Colon (tissue), 2 donors: Measurements from ENCODE around the gene PDE6G.

Source experiments
- FAIRE-seq: peaks from 2 replicates; lab custom pipeline; 2012; peaks lifted over from hg19 to GRCh38; lab: Jason Lieb, UNC
- donor health status: control.
- donor health status: control.

The PDE6G gene

GRCh38 chr17:81662002-81662401 lies 5.7 kb upstream of the PDE6G start:
- no peak for FAIRE-seq

GRCh38 chr17:81660441-81660840 lies 4.1 kb upstream of the PDE6G start:
- FAIRE-seq, result no peak

- no peak for FAIRE-seq
These were observed 2.7 kb upstream of the PDE6G start for GRCh38 chr17:81659038-81659437.

- FAIRE-seq, result no peak
These were observed 493 bp upstream of the PDE6G start for GRCh38 chr17:81656835-81657234.

- no peak for FAIRE-seq
These were observed 794 bp downstream of the PDE6G start for GRCh38 chr17:81655378-81656117.

- no peak for FAIRE-seq
These were observed 3.2 kb downstream of the PDE6G start for GRCh38 chr17:81652906-81653771.

- FAIRE-seq, result no peak
These were observed 4.7 kb downstream of the PDE6G start for GRCh38 chr17:81651692-81652091.

GRCh38 chr17:81650951-81651350 lies 5.4 kb downstream of the PDE6G start:
- FAIRE-seq, result no peak

GRCh38 chr17:81648707-81649085 lies 7.6 kb downstream of the PDE6G start:
- FAIRE-seq, result no peak

- FAIRE-seq, result no peak
These were observed 8.2 kb downstream of the PDE6G start for GRCh38 chr17:81648013-81648706.

GRCh38 chr17:81647640-81648012 lies 8.7 kb downstream of the PDE6G start:
- no peak for FAIRE-seq

- no peak for FAIRE-seq
These were observed 9.3 kb downstream of the PDE6G start for GRCh38 chr17:81646869-81647600.

- FAIRE-seq, result no peak
These were observed 11.1 kb downstream of the PDE6G start for GRCh38 chr17:81644976-81645952.

GRCh38 chr17:81644496-81644895 lies 11.8 kb downstream of the PDE6G start:
- no peak for FAIRE-seq

- FAIRE-seq, result no peak
These were observed 14.4 kb downstream of the PDE6G start for GRCh38 chr17:81641825-81642489.

- FAIRE-seq, result no peak
These were observed 16.3 kb downstream of the PDE6G start for GRCh38 chr17:81640011-81640410.

- FAIRE-seq, result no peak
These were observed 17.7 kb downstream of the PDE6G start for GRCh38 chr17:81638683-81639082.

- FAIRE-seq, result no peak
These were observed 19.6 kb downstream of the PDE6G start, which contains the start of the genes NPLOC4 and TSPAN10 for GRCh38 chr17:81636505-81637288. Gene NPLOC4, minus strand, starts transcription at chr17:81637112. Its CDS starts 182 bp downstream, at chr17:81636930. Gene TSPAN10, plus strand, starts transcription at chr17:81637196. Its CDS starts 5,217 bp downstream, at chr17:81642413.

- FAIRE-seq, result no peak
These were observed 20.3 kb downstream of the PDE6G start for GRCh38 chr17:81635973-81636504.
